Tibial nerve (tissue), 3 donors: ENCODE measurements around the gene ACP6.
A peak's percentile ranks its signal among the peaks of the same experiment; 100 is the strongest.

ENCODE experiments used
- CTCF ChIP-seq, 5 experiments: fragments of 200-600 bp in 3 of 5; fragments of 450-650 bp in 2 of 5; sonication (generic) in 3 of 5; IDR thresholded peaks; one replicate each; pipeline ENCODE4 v1.5.1; 2016 to 2019; ENCODE audit warnings: antibody characterized with exemption in 5 of 5, mild to moderate bottlenecking in 3 of 5, moderate library complexity in 2 of 5
- POLR2A ChIP-seq, 2 donors: fragments of 450-650 bp; IDR thresholded peaks; one replicate each; pipeline ENCODE4 v1.6.1; 2017; ENCODE audit warnings: antibody characterized with exemption in 2 of 2, mild to moderate bottlenecking in 2 of 2, moderate library complexity in 2 of 2

- TF ChIP-seq CTCF (IDR thresholded peaks at IDR 0.05) = peak in 2 of 5 experiments; percentile 34 to 44
- TF ChIP-seq POLR2A (IDR thresholded peaks at IDR 0.05) = peak; percentile 73 to 94
Observed at GRCh38 chr1:147599362-147600118, 70.8 kb downstream of the ACP6 start.
